ENCODE results near the gene HS6ST1.

HS6ST1 gene

GRCh38 chr2:128288781-128289180, 29.9 kb downstream of the HS6ST1 start:
- ATAC-seq: no peak

GRCh38 chr2:128287780-128288735, 30.6 kb downstream of the HS6ST1 start:
- ATAC-seq: no peak
- TF ChIP-seq, protein P1, sequence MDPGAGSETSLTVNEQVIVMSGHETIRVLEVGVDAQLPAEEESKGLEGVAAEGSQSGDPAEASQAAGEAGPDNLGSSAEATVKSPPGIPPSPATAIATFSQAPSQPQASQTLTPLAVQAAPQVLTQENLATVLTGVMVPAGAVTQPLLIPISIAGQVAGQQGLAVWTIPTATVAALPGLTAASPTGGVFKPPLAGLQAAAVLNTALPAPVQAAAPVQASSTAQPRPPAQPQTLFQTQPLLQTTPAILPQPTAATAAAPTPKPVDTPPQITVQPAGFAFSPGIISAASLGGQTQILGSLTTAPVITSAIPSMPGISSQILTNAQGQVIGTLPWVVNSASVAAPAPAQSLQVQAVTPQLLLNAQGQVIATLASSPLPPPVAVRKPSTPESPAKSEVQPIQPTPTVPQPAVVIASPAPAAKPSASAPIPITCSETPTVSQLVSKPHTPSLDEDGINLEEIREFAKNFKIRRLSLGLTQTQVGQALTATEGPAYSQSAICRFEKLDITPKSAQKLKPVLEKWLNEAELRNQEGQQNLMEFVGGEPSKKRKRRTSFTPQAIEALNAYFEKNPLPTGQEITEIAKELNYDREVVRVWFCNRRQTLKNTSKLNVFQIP (CRISPR knock-in tag; IDR thresholded peaks at IDR 0.05; ENCODE audit: borderline replicate concordance, low read depth): no peak
- TF ChIP-seq GLIS3 (CRISPR knock-in tag; IDR thresholded peaks at IDR 0.05): no peak
- TF ChIP-seq RARB (CRISPR knock-in tag; IDR thresholded peaks at IDR 0.05): no peak
- no peak for TF ChIP-seq ZNF70 (CRISPR knock-in tag; IDR thresholded peaks at IDR 0.05)
- no peak for TF ChIP-seq PATZ1 (CRISPR knock-in tag; IDR thresholded peaks at IDR 0.05; ENCODE audit: borderline replicate concordance)
- no peak for TF ChIP-seq CSDC2 (CRISPR knock-in tag; IDR thresholded peaks at IDR 0.05)
- no peak for TF ChIP-seq ZNF8 (CRISPR knock-in tag; IDR thresholded peaks at IDR 0.05)
- TF ChIP-seq, protein P2, sequence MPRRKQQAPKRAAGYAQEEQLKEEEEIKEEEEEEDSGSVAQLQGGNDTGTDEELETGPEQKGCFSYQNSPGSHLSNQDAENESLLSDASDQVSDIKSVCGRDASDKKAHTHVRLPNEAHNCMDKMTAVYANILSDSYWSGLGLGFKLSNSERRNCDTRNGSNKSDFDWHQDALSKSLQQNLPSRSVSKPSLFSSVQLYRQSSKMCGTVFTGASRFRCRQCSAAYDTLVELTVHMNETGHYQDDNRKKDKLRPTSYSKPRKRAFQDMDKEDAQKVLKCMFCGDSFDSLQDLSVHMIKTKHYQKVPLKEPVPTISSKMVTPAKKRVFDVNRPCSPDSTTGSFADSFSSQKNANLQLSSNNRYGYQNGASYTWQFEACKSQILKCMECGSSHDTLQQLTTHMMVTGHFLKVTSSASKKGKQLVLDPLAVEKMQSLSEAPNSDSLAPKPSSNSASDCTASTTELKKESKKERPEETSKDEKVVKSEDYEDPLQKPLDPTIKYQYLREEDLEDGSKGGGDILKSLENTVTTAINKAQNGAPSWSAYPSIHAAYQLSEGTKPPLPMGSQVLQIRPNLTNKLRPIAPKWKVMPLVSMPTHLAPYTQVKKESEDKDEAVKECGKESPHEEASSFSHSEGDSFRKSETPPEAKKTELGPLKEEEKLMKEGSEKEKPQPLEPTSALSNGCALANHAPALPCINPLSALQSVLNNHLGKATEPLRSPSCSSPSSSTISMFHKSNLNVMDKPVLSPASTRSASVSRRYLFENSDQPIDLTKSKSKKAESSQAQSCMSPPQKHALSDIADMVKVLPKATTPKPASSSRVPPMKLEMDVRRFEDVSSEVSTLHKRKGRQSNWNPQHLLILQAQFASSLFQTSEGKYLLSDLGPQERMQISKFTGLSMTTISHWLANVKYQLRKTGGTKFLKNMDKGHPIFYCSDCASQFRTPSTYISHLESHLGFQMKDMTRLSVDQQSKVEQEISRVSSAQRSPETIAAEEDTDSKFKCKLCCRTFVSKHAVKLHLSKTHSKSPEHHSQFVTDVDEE (CRISPR knock-in tag; IDR thresholded peaks at IDR 0.05): no peak
- TF ChIP-seq ZFP3 (CRISPR knock-in tag; IDR thresholded peaks at IDR 0.05): no peak

More at GRCh38 chr2:128288781-128289180, 29.9 kb downstream of the HS6ST1 start:
- TF ChIP-seq ESRRG (CRISPR knock-in tag; IDR thresholded peaks at IDR 0.05) (no peak), ZNF565 (CRISPR knock-in tag; conservative IDR thresholded peaks at IDR 0.05; ENCODE audit: low read depth) (no peak), CSDC2 (CRISPR knock-in tag; IDR thresholded peaks at IDR 0.05) (no peak), ARNTL (CRISPR knock-in tag; IDR thresholded peaks at IDR 0.05; ENCODE audit: borderline replicate concordance, low read depth) (no peak), PATZ1 (CRISPR knock-in tag; IDR thresholded peaks at IDR 0.05; ENCODE audit: borderline replicate concordance) (no peak), ZFP3 (CRISPR knock-in tag; IDR thresholded peaks at IDR 0.05) (no peak), SNAI2 (CRISPR knock-in tag; IDR thresholded peaks at IDR 0.05) (no peak)
- TF ChIP-seq, protein P2 (CRISPR knock-in tag; IDR thresholded peaks at IDR 0.05): no peak

DNA sequence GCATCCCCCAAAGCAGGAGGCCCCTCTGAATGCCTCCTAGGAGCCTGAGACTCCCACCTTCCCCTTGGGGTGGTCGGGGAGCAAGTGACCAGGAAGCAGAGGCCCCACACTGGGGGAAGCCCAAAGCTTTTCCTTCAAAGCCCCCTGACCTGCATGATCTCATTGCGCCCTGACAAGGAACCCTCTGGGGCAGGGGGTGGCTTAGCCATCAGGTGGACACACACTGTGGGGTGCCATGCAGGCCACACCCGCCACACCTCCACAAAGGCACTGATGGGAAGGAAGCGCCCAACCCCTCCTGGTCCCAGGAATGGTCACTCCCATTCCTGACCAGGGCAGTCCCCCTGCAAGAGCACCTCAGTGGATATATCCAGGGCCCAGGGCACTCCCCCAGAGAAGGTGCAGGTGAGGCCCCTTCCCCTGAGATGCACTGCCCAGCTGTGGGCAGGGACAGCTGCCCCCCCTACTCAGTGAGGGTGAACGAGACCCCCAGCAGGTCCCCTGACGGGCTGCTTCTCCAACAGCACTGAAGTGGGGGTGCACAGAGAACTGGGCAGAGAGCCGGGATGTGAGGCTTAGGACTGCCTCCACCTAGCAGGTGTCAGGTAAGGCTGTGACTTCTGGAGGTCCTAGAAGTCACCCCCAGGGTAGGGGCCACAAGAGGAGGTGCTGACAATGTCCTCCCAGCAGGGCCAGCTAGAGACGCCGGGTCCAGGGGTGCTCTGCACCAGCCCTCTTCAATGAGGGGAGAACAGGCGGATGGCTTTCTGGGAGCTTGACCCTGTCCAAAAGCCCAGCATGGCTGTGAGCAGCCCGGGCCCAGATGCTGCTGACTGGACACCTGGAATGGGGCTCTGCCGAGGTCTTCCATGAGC, 31.5 kb downstream of the HS6ST1 start:
- no peak for TF ChIP-seq ZC3H10 (CRISPR knock-in tag; IDR thresholded peaks at IDR 0.05)
- ATAC-seq: no peak
